Prostate gland (tissue), 2 donors: ENCODE data around the gene PRRT1.

Experiments used
- POLR2A ChIP-seq: fragments of 450-650 bp; IDR thresholded peaks from one replicate; pipeline ENCODE4 v1.6.1; 2016; ENCODE audit warnings: antibody characterized with exemption, mild to moderate bottlenecking
- POLR2AphosphoS5 ChIP-seq: sonication (generic); formaldehyde crosslinking; IDR thresholded peaks from one replicate; pipeline ENCODE4 v1.6.1; 2017; ENCODE audit warnings: antibody characterized with exemption
- TF ChIP-seq, protein P1 (sequence below), 4 experiments: fragments of 200-600 bp in 2 of 4; fragments of 450-650 bp in 2 of 4; sonication (generic) in 2 of 4; IDR thresholded peaks; 1 replicate in 3 of 4; 2 replicates in 1 of 4; pipeline ENCODE4 v1.5.1; 2016 to 2019; ENCODE audit warnings: antibody characterized with exemption in 4 of 4, mild to moderate bottlenecking in 2 of 4, moderate library complexity in 2 of 4

DNA sequence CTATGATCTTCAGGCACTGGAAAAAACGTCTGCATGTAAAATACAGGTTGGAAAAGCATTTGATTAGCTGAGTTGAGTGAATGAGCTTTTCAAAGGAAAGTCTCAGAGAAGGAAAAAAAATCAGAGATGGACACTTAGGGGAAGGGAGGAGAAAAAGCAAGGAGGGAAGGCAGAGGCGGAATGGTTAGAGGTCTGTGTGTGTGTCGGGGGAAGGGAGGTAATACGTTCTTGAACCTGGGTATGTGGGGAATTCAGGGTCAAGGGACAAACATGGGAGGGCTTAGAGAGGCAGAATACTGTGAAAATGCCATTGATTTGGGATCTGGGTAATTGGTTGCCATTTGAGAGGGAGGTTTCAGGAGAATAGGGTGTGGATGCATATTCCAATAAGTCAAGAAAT is 5.1 kb downstream of the PRRT1 start:
- TF ChIP-seq, protein P1, sequence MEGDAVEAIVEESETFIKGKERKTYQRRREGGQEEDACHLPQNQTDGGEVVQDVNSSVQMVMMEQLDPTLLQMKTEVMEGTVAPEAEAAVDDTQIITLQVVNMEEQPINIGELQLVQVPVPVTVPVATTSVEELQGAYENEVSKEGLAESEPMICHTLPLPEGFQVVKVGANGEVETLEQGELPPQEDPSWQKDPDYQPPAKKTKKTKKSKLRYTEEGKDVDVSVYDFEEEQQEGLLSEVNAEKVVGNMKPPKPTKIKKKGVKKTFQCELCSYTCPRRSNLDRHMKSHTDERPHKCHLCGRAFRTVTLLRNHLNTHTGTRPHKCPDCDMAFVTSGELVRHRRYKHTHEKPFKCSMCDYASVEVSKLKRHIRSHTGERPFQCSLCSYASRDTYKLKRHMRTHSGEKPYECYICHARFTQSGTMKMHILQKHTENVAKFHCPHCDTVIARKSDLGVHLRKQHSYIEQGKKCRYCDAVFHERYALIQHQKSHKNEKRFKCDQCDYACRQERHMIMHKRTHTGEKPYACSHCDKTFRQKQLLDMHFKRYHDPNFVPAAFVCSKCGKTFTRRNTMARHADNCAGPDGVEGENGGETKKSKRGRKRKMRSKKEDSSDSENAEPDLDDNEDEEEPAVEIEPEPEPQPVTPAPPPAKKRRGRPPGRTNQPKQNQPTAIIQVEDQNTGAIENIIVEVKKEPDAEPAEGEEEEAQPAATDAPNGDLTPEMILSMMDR (IDR thresholded peaks at IDR 0.05), result no peak
- no peak for TF ChIP-seq POLR2A
- no peak for TF ChIP-seq POLR2AphosphoS5
